Medulla oblongata (tissue), 1 donor: ENCODE data around the gene LRRC63.
"Not testable (repeated sequence)": the region's sequence is repeated elsewhere in the genome, so short reads cannot be mapped to it uniquely, and the experiment has no call there.

Experiments used
- DNase-seq: peaks from one replicate; pipeline ENCODE4 v3.0.0-alpha.2; 2015; ENCODE audit errors: extremely low spot score

LRRC63 gene

DNA sequence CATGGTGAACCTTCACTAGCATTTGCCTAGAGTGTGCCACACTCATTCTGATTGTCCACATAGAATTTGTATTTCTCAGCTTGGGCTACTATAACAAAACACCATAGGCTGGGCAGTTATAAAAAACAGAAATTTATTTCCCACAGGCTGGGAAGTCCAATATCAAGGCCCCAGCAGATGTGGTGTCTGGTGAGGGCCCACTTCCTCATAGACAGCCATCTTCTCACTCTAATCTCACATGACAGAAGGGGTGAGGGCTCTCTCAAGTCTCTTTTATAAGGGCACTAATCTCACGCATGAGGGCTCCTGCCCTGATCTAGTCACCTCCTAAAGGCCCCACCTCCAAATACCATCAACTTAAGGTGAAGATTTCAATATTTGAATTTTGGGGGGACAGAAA is 53.6 kb downstream of the LRRC63 start:
- DNase-seq = no peak

- DNase-seq = no peak
These were observed 55.4 kb downstream of the LRRC63 start for GRCh38 chr13:46267166-46267565.

GRCh38 chr13:46270416-46270815 is 58.7 kb downstream of the LRRC63 start:
- no peak for DNase-seq

GRCh38 chr13:46274094-46274698 is 62.5 kb downstream of the LRRC63 start:
- no peak for DNase-seq

DNA sequence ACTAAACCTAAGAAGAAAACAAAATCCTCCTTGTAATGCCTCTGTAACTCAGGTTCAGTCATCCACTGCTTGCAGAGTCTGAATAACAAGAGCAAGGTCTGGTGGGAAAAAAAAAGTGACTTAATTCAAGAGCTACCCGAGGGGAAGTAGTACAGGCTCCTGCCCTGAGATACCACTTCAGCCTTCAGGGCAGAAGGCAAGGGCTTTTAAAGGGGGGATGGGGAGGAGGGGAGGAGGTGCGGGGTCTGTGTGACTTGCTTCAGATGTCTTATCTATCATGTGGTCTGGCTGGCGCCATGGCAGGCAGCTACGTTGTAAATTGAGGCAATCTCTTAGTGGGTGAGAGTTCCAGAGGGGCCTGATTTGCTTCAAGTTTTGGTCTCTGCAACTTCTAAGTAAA is 66.7 kb downstream of the LRRC63 start:
- DNase-seq = no peak

DNA sequence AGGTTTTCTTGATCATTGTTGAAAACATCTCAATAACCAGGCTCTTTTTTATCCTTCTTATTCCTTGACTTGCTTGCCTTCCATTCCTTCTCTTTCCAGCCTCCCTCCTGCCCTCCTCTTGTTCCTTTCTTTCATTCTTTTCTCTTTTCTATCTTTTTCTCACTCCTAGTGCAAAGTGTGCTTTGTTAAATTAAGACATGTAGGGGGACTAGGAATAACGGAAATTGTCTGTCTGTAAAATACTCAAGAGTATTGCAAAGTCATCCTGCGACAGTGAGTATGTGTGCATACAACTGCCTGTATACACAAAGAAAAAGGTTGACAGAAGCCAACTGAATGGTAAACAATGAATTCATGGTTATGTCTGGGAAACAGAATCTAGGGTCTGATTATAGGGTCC is 70.1 kb downstream of the LRRC63 start:
- no peak for DNase-seq

DNA sequence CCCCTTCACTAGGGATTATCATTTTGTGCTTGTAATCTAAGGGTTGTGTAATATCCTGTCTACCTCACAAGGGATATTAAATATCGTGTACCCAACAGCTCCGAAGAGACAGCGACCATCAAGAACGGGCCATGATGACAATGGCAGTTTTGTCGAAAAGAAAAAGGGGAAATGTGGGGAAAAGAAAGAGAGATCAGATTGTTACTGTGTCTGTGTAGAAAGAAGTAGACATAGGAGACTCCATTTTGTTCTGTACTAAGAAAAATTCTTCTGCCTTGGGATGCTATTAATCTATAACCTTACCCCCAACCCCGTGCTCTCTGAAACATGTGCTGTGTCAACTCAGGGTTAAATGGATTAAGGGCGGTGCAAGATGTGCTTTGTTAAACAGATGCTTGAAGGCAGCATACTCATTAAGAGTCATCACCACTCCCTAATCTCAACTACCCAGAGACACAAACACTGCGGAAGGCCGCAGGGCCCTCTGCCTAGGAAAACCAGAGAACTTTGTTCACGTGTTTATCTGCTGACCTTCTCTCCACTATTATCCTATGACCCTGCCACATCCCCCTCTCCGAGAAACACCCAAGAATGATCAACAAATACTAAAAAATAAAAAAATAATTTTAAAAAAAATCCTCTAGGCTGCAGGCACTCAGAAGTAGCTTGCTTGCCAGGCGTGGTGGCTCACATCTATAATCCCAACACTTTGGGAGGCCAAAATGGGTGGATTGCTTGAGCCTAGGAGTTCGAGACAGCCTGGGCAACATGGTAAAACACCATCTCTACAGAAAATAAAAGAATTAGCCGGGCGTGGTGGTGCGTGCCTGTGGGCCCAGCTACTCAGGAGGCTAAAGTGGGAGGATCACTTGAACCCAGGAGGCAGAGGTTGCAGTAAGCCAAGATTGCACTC is 72.4 kb downstream of the LRRC63 start:
- DNase-seq = not testable (repeated sequence)

GRCh38 chr13:46286972-46287371 is 75.2 kb downstream of the LRRC63 start:
- DNase-seq = no peak

DNA sequence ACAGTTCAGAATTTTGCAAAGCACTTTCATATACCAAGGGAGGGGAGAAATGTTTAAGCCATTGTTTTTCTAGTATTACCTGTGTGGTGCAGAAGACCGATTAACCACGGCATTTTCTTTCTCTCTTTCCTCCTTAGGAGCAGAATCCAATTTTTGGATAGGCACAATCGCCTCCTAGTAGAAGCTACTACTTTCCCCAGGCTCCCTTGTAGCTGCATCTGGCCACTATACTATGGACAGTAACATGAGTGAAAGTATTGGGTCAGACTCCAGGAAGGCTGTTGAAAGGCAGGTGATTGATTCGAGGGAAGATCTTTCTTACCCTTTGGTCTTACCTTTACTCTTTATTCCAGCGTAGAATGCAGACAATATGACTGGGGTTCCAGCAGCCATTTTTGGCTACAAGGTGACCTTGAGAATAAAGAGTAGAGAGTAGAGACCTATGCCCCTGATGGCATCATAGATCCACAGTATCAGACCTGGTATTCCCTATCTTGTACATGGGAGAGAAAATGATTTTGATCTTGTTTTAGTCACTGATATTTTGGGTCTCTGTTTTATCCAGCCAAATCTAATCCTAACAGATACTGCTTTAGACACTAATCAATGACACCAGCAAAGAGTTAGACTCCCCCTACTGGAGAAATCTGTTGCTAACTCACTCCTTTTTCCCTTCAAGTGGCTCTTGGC is 77.0 kb downstream of the LRRC63 start:
- peak; percentile 71 for DNase-seq

DNA sequence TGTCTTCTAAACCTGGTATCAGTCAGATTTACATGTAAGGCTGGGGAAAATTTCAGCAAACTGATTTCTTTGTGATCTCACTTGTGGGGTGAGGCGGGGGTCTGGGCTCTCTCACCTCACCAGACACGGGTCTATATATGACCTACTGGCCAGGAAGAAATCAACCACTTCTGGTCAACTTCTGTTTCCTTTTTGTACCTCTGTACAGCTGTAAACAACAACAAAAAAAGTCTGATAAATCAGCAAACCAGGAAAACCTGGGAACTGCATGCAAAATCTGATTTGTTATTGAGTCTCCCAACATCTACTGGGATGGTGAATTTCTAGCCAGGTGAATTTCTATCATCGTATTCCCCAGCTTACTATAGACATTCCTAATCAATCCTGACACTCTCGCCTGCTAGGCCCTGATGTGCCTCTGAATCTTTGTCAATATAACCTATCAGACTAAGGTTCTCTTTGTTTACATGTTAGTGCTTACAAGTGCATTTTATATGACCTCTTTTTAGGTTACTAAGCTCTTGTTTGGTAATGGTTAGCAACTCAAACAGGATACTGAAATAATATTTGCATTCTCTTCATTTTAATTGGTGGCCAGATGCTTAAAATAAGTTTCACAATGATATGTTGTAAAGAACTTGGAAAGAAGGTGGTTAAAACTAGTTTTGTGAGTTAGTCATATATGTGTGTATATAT is 77.7 kb downstream of the LRRC63 start:
- DNase-seq = no peak

GRCh38 chr13:46290434-46290833 is 78.7 kb downstream of the LRRC63 start:
- DNase-seq = no peak

DNA sequence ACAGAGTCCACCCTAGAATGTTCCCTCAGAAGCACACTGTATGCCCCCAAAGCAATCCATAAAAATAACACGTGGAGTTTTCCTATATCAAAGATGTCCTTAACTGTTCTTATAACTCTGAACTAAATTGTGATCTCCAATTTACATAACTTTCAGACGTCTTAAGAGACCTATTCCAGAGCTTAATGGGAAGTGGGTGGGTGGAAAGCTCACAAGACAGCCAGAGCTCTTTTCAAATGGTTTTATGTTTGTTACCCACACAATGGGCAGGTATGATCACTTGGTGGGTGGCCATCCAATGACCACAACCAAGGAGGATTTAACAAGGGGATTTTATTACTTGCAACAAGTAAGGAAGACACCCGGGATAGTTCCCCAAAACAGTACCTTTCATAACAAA is 81.7 kb downstream of the LRRC63 start:
- DNase-seq = no peak

GRCh38 chr13:46295491-46296114 is 83.9 kb downstream of the LRRC63 start:
- peak; percentile 67 for DNase-seq

- no peak for DNase-seq
These were observed 84.5 kb downstream of the LRRC63 start for GRCh38 chr13:46296115-46296822.

DNA sequence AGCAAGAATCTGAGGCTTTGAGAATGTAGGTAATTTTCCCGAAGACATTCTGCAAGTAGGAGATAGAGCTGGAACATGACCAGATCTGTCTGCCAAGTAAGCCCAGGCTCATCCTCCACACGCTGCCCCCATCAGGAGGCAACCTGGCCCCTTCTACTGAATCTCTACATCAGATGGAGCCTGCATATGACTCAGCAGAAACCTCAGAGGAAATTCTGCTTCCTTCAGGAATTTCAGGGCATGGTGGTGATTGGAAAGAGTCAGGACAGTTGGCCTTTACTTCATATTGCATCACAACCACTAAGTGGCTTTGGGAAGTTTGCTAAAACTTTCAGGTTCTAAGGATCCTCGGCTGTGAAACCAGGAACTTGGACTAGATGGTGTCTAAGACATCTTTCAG is 85.2 kb downstream of the LRRC63 start:
- DNase-seq = no peak

GRCh38 chr13:46297361-46297811 is 85.7 kb downstream of the LRRC63 start:
- DNase-seq = no peak

DNA sequence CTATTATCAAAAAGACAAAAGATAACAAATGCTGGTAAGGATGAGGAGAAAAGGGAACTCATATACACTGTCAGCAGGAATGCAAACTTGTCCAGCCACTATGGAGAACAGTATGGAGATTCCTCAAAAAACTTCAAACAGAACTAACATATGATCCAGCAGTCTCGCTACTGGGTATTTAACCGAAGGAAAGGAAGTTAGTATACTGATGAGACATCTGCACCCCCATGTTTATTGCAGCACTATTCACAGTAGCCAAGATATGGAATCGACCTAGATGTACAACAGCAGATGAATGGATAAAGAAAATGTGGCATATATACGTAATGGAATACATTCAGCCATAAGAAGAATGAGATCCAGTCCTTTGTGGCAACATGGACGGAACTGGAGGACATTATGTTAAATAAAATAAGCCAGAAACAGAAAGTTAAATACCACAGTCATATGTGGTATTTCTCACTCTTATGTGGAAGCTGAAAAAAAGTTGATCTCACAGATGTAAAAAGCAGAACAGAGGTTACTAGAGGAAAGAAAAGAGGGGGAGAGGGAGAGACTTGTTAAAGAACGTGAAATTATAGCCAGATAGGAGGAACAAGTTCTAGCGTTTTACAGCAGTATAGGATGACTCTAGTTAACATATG is 92.1 kb downstream of the LRRC63 start:
- no peak for DNase-seq

- no peak for DNase-seq
These were observed 92.8 kb downstream of the LRRC63 start for GRCh38 chr13:46304546-46304945.

- no peak for DNase-seq
These were observed 95.8 kb downstream of the LRRC63 start for GRCh38 chr13:46307554-46307953.

GRCh38 chr13:46310066-46310465 is 98.3 kb downstream of the LRRC63 start:
- no peak for DNase-seq
